Astrocyte (in vitro differentiated cells and primary cell): Measurements from ENCODE around the gene RILP. TPM values are rescaled to one million over a fixed set of nuclear protein-coding genes. Genes with fewer than 3 reads are reported as not detected.

Experiments
- DNase-seq: peaks from one replicate; pipeline ENCODE4 v3.0.0-alpha.2; 2010; ENCODE audit warnings: low read depth
- FAIRE-seq: peaks from 2 replicates; lab custom pipeline; 2011; peaks lifted over from hg19 to GRCh38; lab: Jason Lieb, UNC
- H2AFZ ChIP-seq: 2 replicates; pipeline ENCODE4 v1.6.0; 2012; ENCODE audit warnings: low read depth, low read length, inconsistent platforms
- H3K27ac ChIP-seq: 2 replicates; pipeline ENCODE4 v1.5.1; 2011; ENCODE audit warnings: low read depth, low read length, inconsistent platforms
- H3K27me3 ChIP-seq: 2 replicates; pipeline ENCODE4 v1.6.0; 2011; ENCODE audit warnings: low read length, inconsistent platforms; ENCODE audit not compliant: insufficient read depth
- H3K36me3 ChIP-seq: 2 replicates; pipeline ENCODE4 v1.5.1; 2011; ENCODE audit warnings: low read length, inconsistent platforms; ENCODE audit not compliant: insufficient read depth
- H3K4me1 ChIP-seq: 2 replicates; pipeline ENCODE4 v1.5.1; 2011; ENCODE audit warnings: low read length, inconsistent platforms; ENCODE audit not compliant: insufficient read depth
- H3K4me2 ChIP-seq: 2 replicates; pipeline ENCODE4 v1.6.0; 2012; ENCODE audit warnings: low read length, inconsistent platforms
- H3K4me3 ChIP-seq: 2 replicates; pipeline ENCODE4 v1.5.1; 2011; ENCODE audit warnings: low read depth, mild to moderate bottlenecking, low read length, inconsistent platforms; ENCODE audit not compliant: insufficient read depth
- H3K79me2 ChIP-seq: 2 replicates; pipeline ENCODE4 v1.6.0; 2012; ENCODE audit warnings: mild to moderate bottlenecking, low read length, inconsistent platforms; ENCODE audit not compliant: insufficient read depth
- H3K9ac ChIP-seq: 2 replicates; pipeline ENCODE4 v1.6.0; 2012; ENCODE audit warnings: mild to moderate bottlenecking, low read length, inconsistent platforms
- H3K9me3 ChIP-seq: 2 replicates; pipeline ENCODE4 v1.5.1; 2012; ENCODE audit warnings: low read depth, mild to moderate bottlenecking, low read length, inconsistent platforms; ENCODE audit not compliant: insufficient read depth
- H4K20me1 ChIP-seq: 2 replicates; pipeline ENCODE4 v1.6.0; 2012; ENCODE audit warnings: low read length, inconsistent platforms; ENCODE audit not compliant: insufficient read depth
- H3K27ac Mint-ChIP-seq: one replicate; pipeline ENCODE4 v1.8.0; 2021; ENCODE audit warnings: mild to moderate bottlenecking, mixed read lengths; ENCODE audit not compliant: unreplicated experiment
- H3K27me3 Mint-ChIP-seq: one replicate; pipeline ENCODE4 v1.8.0; 2021; ENCODE audit warnings: low read depth, mixed read lengths; ENCODE audit not compliant: unreplicated experiment
- H3K36me3 Mint-ChIP-seq: one replicate; pipeline ENCODE4 v1.8.0; 2021; ENCODE audit warnings: low read depth, mixed read lengths; ENCODE audit not compliant: unreplicated experiment
- H3K4me1 Mint-ChIP-seq: one replicate; pipeline ENCODE4 v1.8.0; 2021; ENCODE audit warnings: low read depth, mixed read lengths; ENCODE audit not compliant: unreplicated experiment
- H3K4me3 Mint-ChIP-seq: one replicate; pipeline ENCODE4 v1.8.0; 2021; ENCODE audit warnings: mild to moderate bottlenecking, moderate library complexity, mixed read lengths; ENCODE audit not compliant: unreplicated experiment
- H3K9me3 Mint-ChIP-seq: one replicate; pipeline ENCODE4 v1.8.0; 2021; ENCODE audit warnings: mild to moderate bottlenecking, mixed read lengths; ENCODE audit not compliant: unreplicated experiment
- EZH2 ChIP-seq: IDR thresholded peaks from 2 replicates; pipeline ENCODE4 v1.6.1; 2012; ENCODE audit warnings: mild to moderate bottlenecking, low read length, inconsistent platforms; ENCODE audit not compliant: insufficient read depth
- total RNA-seq: library from RNA; stranded (reverse); gene quantifications from 2 replicates; pipeline ENCODE4 v1.2.1, GENCODE V29; 2021
- TF ChIP-seq, protein P1 (sequence below): IDR thresholded peaks from 2 replicates; pipeline ENCODE4 v1.5.1; 2011; ENCODE audit warnings: low read depth, mild to moderate bottlenecking, inconsistent platforms, low read length, moderate library complexity; ENCODE audit not compliant: insufficient read depth

The RILP gene
- total RNA-seq, 1 donor from 2014 or later, result 7.8 TPM

GRCh38 chr17:1645207-1646171 is 4.2 kb downstream of the RILP start, which contains the start of gene SCARF1:
SCARF1 (minus strand) TSS chr17:1645732; CDS start chr17:1645697, 35 bp downstream.
- H3K4me3 Mint-ChIP-seq, result no peak within 1 kb of the TSS
- H4K20me1 ChIP-seq, result peaks cover 7% of the 10 kb centered on the region
- peaks cover 2% of the 10 kb centered on the region for H3K27me3 Mint-ChIP-seq
- no peaks in the 10 kb centered on the region for H3K79me2 ChIP-seq
- peaks cover 2% of the 10 kb centered on the region for H3K36me3 Mint-ChIP-seq
- H3K36me3 ChIP-seq, result peaks cover 3% of the 10 kb centered on the region
- no peaks in the 10 kb centered on the region for H3K9me3 ChIP-seq
- no peak for TF ChIP-seq EZH2
- TF ChIP-seq, protein P1, sequence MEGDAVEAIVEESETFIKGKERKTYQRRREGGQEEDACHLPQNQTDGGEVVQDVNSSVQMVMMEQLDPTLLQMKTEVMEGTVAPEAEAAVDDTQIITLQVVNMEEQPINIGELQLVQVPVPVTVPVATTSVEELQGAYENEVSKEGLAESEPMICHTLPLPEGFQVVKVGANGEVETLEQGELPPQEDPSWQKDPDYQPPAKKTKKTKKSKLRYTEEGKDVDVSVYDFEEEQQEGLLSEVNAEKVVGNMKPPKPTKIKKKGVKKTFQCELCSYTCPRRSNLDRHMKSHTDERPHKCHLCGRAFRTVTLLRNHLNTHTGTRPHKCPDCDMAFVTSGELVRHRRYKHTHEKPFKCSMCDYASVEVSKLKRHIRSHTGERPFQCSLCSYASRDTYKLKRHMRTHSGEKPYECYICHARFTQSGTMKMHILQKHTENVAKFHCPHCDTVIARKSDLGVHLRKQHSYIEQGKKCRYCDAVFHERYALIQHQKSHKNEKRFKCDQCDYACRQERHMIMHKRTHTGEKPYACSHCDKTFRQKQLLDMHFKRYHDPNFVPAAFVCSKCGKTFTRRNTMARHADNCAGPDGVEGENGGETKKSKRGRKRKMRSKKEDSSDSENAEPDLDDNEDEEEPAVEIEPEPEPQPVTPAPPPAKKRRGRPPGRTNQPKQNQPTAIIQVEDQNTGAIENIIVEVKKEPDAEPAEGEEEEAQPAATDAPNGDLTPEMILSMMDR, result no peak
- no peak for DNase-seq
- peaks cover 31% of the 10 kb centered on the region for H3K4me1 ChIP-seq
- H3K4me3 ChIP-seq, result no peak within 1 kb of the TSS
- H3K27me3 ChIP-seq, result no peaks in the 10 kb centered on the region
- no peak within 1 kb of the TSS for H3K27ac ChIP-seq
- no peaks in the 10 kb centered on the region for H3K9me3 Mint-ChIP-seq
- H3K9ac ChIP-seq, result no peak within 1 kb of the TSS
- H2AFZ ChIP-seq, result no peak within 1 kb of the TSS
- peak within 1 kb of the TSS; percentile 77 for H3K27ac Mint-ChIP-seq
- FAIRE-seq, result no peak
- peaks cover 17% of the 10 kb centered on the region for H3K4me1 Mint-ChIP-seq
- H3K4me2 ChIP-seq, result peak within 1 kb of the TSS; percentile 84

GRCh38 chr17:1644493-1645206 is 5.0 kb downstream of the RILP start:
- Mint-ChIP-seq H3K4me3 (peak overlapping the region; percentile 79), H3K36me3 (peaks cover 2% of the 10 kb centered on the region), H3K9me3 (no peaks in the 10 kb centered on the region), H3K27ac (no peak overlapping the region), H3K27me3 (peaks cover 2% of the 10 kb centered on the region), H3K4me1 (peaks cover 17% of the 10 kb centered on the region)
- Histone ChIP-seq H3K4me3 (peak overlapping the region; percentile 48), H3K79me2 (no peaks in the 10 kb centered on the region), H4K20me1 (peaks cover under 1% of the 10 kb centered on the region), H3K4me2 (peak overlapping the region; percentile 84), H3K4me1 (peaks cover 25% of the 10 kb centered on the region), H3K36me3 (no peaks in the 10 kb centered on the region), H3K9me3 (no peaks in the 10 kb centered on the region), H3K27ac (no peak overlapping the region), H3K27me3 (no peaks in the 10 kb centered on the region), H2AFZ (no peak overlapping the region), H3K9ac (peak overlapping the region; percentile 38)
- no peak for TF ChIP-seq EZH2
- TF ChIP-seq, protein P1, result no peak
- FAIRE-seq (no peak), DNase-seq (no peak)
